Nucleus accumbens (tissue), 56 donors: ENCODE data around the gene CABP4.

Source experiments
- DNase-seq, 56 donors: peaks; one replicate each; lab custom pipeline; 2025; lab: John Stamatoyannopoulos, UW

Gene CABP4

DNA sequence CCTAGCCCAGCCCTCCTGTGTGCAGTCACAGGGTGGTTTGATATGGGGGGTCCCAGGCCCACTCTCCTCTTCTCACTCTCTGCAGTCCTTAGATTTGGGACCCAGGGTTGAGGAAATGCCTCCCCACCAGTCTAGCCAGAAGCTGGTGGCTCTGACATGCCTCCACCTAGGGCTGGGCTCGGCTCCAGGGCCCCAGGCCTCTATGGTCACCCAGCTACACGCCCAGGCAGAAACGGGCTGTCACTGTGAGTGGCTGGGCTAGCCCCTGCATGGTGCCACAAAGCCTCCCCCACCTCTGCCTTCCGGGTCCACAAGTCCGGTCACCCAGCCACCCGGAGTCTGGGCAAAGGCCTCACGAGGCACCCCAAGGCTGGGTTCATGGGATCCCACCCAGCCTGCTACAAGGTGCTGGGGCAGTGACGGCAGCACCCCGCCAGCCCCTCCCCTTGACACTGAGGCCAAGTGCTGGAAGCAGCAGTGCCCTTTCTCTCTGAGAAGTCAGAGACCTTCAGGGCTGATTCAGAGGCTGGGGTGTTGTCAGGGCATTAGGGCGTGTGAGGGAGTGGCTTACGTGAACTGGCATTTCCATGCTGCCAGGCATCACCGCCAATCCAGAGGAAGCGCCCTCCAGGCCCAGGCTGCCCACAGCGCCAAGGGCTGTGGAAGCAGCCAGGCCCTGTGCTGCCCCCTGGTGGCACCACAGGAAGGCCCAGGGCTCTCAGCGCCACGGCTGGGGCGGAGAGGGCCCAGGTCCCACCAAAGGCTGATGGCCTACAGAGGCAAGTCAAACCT lies 50.6 kb downstream of the CABP4 start:
- peak in 55 of 56 donors; percentile 18 to 86 (median 66) for DNase-seq

DNA sequence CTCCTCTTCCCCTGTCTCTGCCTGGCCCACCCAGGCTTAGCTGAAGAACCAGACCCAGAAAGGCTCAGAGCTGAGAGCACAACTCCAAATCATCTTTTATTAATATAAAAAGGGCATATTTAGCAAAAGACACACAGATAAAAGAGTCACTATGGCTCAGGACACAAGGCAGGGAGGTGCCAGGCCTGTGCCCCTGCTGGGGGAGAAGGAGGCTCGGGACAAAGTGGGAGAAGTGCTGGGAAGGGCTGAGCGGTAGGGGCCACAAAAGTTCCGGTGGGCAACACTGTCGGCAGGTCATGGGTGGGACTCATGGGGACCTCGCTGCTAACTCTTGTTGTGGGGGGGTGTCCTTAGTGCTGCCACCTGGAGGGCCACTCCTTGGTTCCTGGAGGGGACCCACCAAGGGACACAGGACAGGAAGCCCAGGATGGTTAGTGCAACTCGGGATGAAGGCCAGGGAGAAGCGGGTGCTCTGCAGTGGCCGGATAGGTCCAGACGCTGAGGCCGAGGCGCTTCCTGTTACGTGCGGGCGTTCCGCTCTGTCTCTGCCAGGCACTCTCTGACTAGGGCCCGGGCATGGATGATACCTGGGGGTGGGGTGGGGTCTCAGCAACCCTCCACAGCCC lies 51.4 kb downstream of the CABP4 start:
- peak in 1 of 56 donors; percentile 45 for DNase-seq

DNA sequence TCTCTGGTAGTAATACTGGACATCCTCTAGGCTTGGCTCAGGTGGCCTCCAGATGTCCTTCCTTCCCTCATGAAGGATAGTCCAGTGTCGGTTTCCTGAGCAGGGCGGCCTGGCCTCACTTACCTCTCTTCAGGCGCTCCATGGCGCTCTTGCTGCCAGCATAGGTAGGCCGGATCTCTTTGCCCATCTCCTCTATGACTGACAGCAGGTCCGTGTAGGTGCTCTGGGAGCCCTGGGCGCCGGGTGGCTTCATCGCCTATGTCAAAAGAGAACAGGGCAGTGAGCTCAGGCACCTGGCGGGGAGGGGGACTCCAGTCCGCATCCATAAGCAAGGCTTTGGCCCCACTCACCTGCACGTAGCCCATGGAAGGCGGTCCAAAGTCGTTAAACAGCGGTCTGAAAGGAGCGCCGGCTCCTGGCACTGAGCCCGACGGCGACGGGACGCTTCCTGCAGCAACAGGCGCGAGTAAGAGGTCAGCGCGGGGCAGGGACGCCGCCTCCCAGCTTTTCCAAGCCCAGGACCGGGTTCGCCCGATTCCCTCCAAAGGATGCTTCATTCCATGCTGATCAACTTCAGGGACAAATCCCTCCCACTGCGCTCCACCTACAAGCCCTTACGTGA lies 52.2 kb downstream of the CABP4 start:
- DNase-seq: peak in 3 of 56 donors; percentile 48 to 69 (median 52)

DNA sequence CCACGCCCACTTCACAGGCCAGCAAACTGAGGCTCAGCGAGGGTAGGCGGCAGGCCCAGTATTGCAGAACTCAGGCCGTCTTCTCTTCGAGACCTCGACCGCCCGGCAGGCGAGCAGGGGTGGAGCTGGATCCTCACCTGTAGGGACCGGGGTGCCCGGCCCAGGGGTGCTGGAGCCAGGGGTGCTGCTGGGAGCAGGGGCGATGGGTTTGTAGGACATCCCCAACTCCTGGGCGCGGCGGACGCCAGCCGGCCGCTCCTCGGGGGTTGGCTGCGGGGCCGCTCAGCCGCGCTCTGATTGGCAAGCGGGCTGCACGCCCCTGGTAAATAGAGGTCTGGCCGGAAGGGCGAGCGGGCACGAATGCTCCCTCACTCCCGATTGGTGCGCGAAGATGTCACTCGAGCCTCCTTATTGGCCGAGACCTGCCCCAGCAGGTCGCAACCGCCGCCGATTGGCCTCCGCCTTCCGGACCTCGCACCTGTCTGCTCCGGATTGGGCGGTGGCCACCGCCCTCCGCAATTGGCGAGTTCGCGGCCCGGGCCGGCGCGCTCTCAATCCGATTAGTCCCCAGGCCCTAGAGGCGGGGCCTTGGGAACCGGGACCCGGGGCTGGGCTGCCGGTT lies 52.8 kb downstream of the CABP4 start, which contains the start of gene CDK2AP2:
Gene CDK2AP2, minus strand, starts transcription at position 299 of the 622 bp plus-strand sequence. Its CDS starts 80 bp downstream, at position 219.
- DNase-seq: peak; percentile 88 to 99 (median 97)

DNA sequence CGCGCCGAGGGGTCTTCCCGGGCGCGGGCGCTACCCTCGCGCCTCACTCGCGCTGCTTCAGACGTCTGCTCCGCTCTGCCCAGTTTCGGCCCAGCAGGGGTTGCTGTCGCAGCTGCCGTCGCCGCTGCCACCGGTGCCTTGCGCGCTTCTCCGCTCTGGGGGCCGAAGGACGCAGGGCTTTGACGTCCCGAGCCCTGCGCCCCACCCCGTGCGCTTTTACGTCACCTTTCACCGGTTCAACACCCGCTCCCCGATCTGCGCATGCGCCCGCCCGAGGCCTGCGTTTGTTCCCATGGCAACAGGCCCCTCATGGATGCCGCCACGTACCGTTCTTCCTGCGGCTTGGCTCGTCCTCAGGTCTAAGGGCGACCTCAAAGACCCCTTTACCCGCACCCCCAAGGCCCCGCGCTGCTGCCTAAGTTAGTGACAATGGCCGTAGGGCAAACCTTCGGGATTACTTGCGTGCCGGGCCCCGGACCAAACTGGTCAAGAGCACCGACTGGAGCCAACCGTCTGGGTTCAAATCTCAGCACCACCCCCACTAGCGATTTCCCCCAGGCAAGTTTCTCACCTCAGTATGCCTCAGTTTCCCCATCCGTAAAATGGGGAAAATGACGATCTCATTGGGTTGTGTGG lies 53.5 kb downstream of the CABP4 start:
- peak in 55 of 56 donors; percentile 64 to 99 (median 93) for DNase-seq

DNA sequence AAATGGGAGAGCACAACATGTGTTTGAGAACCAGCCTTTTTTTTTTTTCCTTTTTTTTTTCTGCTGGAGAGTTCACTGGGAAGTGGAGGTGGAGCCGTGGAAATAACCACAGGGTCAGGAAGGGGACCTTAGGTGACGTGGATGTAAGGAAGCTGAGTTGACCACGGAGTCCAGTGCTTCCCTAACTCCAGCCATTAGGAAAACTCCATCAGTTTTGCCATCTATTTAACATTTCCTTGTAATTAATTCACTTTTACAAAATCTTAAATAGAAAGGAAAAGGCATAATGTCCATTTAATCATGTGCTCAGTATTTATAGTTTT lies 54.8 kb downstream of the CABP4 start:
- no peak for DNase-seq
